ENCODE measurements around the gene WWOX.

GRCh38 chr16:78137782-78138616, 38.5 kb downstream of the WWOX start:
- TF ChIP-seq CTCF (IDR thresholded peaks at IDR 0.05; ENCODE audit: borderline replicate concordance, extremely low read depth, low read length, poor library complexity, severe bottlenecking) (no peak), EZH2 (IDR thresholded peaks at IDR 0.05; ENCODE audit: borderline replicate concordance, low read depth, low read length, severe bottlenecking) (no peak)
